ENCODE measurements around the gene FADS1.

FADS1 gene

GRCh38 chr11:61844909-61845565, 28.2 kb upstream of the FADS1 start:
- no peak for DNase-seq

DNA sequence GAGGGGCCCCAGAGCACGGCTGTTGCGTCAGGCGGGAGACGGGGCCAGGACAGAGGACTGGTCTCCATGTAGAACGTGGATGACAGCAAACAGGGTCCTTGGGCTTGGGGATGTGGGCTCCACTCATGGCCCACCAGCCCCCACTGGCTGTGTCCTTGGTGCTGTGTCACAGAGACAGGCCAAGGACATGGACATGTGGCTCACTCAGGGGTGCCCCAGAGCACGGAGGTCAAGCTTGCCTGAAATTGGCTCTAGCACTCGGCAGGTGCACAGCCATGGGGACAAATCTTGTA, 25.7 kb upstream of the FADS1 start:
- DNase-seq = no peak

DNA sequence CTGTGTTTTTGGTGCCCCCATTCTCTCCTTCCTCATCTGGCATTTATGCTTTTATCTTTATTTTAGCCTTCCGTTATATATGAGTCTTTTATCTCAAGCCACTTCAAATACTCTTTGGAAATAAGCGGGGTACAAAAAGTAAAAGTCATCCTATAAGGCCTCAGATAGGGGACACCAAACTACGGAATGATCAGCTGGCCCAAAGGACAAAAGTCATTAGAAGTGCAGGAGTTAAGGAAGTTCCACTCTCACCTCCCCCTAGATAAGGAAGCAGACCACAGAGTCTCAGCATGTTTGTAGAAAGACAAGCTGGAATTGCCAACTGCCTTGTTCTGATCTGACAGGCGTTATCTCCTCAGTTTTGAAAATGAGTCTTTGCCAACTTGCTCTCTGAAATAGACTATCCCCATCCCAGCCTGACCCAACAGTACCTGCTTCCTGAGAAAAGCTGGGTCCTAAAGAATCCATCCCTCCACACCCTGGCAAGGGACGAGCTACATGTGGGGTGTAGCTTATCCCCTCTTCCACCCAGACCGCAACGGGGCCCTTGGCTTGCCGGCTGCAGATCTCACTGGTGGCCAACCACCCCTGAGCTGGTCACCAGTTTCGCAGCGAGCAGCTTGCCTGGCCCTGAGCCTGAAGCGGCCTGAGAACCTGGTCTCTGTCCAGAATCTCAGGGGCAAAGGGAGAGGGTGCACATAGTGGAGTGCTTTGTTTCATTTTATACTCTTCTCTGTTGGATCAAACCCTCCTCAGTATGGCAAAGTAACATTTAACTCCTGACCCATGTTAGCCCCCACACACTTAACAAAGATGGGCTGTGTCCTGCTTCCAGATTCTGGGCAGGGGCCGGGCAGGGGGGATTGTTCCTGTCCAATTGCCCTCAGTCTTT, 25.1 kb upstream of the FADS1 start:
- DNase-seq = no peak

DNA sequence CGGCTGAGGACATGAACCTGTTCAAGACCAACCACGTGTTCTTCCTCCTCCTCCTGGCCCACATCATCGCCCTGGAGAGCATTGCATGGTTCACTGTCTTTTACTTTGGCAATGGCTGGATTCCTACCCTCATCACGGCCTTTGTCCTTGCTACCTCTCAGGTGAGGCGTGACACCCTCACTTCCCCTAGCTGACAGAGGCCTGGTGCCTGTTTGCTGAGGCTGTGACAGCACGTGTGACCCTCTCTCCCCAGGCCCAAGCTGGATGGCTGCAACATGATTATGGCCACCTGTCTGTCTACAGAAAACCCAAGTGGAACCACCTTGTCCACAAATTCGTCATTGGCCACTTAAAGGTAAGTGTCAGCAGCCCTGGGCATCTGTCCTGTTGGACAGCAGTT, 23.6 kb upstream of the FADS1 start:
- no peak for DNase-seq

- DNase-seq = no peak
Observed at GRCh38 chr11:61839742-61840141, 22.9 kb upstream of the FADS1 start.

GRCh38 chr11:61838921-61839320, 22.1 kb upstream of the FADS1 start:
- no peak for DNase-seq

GRCh38 chr11:61838501-61838900, 21.7 kb upstream of the FADS1 start:
- no peak for DNase-seq

GRCh38 chr11:61837411-61838005, 20.7 kb upstream of the FADS1 start:
- DNase-seq = no peak

DNA sequence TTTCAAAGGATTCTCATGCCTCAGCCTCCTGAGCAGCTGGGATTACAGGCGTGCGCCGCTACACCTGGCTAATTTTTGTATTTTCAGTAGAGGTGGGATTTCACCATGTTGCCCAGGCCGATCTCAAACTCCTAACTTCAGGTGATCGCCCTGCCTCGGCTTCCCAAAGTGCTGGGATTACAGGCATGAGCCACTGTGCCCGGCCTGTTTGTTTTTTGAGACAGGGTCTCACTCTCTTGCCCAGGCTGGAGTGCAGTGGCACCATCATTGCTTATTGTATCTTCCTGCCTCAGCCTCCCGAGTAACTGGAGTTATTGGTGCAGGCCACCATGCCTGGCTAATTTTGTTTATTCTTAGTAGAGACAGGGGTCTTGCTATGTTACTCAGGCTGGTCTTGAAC, 19.4 kb upstream of the FADS1 start:
- DNase-seq = no peak

DNA sequence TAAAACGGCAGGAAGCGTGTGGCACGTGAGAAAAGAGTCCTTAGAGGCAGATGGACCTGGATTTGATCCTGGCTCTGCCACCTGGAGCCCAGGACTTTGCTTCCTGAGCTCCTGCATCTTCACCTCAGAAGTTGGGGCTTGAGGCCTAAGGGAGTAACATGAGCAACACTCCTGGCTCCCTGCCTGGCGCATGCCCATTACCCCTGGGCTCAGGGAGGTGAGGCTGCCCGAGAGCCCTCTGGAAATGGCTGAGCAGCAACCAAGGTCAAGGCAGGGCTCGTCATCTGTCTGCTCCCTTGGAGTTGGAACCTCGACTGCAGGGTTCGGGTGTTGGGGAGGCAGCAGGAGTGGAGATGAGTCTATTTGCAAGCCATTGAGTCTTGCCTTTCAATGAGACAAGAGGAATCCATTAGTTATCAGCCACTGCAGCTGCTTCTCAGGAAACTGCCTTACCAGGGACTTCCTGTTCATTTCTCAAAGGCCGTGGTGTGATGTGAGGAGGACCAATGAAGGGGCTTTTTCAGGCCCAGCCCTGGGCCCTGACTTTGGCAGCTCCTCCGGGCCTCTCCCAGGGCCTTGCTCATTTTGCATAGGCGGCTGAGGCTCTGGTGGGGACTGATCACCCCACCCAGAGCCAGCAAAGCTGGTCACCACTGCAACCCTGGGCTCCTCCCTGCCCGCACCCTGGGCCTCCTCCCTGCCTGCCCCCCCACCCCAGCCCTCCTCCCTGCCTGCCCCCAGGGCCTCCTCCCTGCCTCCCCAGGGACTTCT, 17.7 kb upstream of the FADS1 start:
- DNase-seq = no peak

GRCh38 chr11:61833926-61834277, 17.1 kb upstream of the FADS1 start:
- DNase-seq = no peak

- no peak for DNase-seq
Observed at GRCh38 chr11:61833471-61833870, 16.7 kb upstream of the FADS1 start.

GRCh38 chr11:61832754-61833153, 16.0 kb upstream of the FADS1 start:
- no peak for DNase-seq

DNA sequence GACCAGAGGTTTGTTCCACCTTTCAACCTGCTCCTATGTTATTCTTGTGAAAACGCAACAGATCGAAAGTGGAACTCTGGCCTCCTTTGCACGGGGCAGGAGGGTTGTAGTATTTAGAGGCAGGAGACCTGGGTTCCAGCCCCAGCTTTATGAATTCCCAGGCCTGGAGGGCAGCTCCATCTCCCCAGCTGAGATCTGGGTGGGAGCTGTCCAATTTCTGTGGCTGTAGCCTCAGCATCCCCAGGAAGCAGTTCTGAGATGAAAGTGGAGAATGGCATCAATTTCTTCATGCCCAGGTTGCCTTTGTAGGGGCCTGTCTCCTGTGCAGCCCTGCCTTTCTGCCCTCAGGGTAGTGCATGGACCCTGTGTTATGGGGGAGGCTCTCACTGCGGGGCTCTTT, 15.4 kb upstream of the FADS1 start:
- DNase-seq = no peak

DNA sequence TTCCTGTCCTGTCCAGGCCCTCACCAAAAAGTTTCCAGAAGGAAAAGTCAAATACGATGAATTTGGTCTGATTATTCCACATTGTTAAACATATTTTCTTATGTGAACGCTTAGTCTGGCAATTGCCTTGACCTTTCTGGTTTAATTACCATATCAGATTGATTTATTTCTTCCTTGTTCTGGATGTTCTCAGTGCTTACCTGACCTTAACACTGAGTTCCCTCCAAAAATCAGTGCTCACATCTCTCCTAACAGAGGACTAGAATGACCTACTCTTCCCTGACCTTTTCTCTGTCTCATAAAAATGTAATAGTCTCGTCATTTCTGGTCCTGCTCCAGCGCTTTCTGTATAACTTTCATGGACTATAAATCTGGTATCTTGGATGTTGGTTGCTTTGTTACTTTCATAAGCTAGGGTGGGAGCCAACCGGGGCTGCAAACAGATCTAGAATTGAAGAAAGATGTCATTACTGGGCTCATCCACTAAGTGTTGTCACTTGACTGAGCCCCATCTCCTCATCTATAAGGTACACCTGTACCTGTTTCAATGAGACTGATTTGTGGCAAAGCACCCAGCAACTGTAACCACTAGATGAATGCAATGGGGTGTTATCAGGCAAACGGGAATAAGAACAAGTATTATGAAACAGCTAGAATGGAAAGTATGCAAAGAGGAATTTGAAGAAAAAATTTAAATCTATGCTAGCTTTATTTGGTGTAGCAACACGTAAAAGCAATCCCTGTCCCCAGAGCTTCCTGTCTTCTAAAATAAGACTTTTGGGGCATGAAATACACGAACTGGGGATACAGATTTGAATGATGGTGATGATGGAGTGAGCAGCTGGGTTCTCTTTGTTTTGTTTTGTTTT, 13.7 kb upstream of the FADS1 start:
- DNase-seq = no peak

DNA sequence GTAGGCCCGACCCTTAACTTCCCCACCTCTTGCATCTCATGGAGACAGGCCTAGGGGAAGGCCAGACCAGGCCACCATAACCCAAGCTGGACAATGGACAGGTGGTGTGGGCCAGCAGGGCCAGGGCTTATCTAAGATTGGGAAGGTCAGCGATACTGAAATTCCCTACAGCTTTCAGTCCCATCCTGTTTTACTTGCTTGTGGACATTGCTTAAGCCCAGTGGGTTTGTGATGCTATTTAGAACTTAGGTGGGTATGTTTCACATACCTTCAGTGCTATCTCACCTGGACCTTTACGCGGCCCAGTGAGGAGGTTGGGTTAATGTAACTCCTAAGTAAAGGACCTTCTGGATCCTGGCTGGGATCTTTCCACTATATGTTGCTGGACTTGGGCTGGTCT, 13.0 kb upstream of the FADS1 start:
- no peak for DNase-seq

- DNase-seq = peak; percentile 72
Observed at GRCh38 chr11:61828629-61829407, 12.0 kb upstream of the FADS1 start.

- DNase-seq = no peak
Observed at GRCh38 chr11:61828379-61828628, 11.5 kb upstream of the FADS1 start.

DNA sequence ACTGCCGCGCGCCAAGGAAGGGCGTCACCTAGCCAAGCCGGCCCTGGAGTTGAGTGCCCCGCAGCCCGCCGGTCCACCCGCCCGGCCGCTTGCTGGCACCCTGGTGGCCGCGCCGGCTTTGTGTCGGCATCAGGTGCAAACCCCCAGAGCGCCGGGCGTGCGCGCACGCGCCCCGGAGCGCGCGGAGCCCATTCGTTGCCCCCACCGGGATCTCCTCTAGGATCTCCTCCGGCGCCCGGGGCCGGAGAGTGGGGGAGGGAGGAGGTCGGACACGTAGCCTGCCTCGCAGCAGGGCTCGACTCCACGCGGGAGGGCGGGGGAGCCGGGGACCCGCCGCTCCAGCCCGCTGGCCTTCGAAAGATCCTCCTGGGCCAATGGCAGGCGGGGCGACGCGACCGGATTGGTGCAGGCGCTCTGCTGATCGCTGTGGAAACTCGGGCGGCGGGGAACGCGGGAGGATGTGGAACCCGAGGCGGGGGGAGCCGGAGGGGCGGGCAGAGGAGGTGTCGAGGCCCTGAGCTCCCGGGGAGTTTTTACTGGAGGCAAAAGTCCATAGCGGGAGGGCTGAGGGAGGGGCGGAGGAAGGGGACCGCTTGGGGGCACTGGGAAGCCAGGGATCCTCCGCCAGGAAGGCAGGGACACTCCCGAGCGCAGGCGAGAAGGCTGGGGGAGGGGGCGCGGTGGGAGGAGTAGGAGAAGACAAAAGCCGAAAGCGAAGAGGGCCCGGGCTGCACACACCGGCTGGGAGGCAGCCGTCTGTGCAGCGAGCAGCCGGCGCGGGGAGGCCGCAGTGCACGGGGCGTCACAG, 11.0 kb upstream of the FADS1 start, which contains the start of gene FADS2:
FADS2 (plus strand) TSS at position 730 of the 808 bp plus-strand sequence. CDS start 91 bp downstream, outside the sequence.
- peak; percentile 98 for DNase-seq

GRCh38 chr11:61826930-61827570, 10.2 kb upstream of the FADS1 start:
- peak; percentile 79 for DNase-seq

DNA sequence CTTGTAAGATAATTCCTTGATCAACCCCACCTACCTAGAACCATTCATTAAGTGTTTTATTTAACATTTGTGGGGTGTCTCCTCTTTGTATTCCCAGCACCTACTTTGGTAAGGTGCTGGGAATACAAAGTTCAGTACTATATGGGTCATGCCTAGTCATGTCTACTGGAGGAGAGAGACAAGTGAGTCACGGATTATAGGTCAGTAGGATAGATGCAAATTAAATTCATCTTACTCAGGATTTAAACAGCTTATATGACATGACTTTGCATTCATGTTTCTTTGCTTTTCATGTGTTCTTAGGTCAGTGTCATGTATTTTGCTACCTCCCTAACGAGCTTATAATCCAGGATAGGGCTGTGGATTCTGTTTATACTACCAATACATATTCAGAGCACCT, 3.4 kb upstream of the FADS1 start:
- DNase-seq = peak; percentile 51
